ENCODE data around the gene ZNF891.

DNA sequence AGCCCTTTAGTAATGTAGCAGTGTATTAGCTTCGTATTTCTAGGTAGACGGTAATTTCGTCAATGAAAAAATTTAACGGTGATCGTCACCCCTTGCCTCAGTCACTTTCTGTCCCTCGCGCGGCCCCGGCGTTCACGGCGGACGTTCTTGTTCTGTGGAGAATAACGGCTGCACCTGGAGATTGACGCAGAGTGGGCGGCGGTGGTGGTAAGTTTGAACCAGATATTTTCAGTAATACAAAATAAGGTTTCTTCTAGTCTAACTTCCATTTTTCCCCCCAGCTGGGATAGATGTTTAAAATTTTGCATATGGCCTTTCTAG is 694 bp upstream of the ZNF891 start:
- TF ChIP-seq, protein P1, sequence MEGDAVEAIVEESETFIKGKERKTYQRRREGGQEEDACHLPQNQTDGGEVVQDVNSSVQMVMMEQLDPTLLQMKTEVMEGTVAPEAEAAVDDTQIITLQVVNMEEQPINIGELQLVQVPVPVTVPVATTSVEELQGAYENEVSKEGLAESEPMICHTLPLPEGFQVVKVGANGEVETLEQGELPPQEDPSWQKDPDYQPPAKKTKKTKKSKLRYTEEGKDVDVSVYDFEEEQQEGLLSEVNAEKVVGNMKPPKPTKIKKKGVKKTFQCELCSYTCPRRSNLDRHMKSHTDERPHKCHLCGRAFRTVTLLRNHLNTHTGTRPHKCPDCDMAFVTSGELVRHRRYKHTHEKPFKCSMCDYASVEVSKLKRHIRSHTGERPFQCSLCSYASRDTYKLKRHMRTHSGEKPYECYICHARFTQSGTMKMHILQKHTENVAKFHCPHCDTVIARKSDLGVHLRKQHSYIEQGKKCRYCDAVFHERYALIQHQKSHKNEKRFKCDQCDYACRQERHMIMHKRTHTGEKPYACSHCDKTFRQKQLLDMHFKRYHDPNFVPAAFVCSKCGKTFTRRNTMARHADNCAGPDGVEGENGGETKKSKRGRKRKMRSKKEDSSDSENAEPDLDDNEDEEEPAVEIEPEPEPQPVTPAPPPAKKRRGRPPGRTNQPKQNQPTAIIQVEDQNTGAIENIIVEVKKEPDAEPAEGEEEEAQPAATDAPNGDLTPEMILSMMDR (IDR thresholded peaks at IDR 0.05), result no peak
- TF ChIP-seq POLR2A (IDR thresholded peaks at IDR 0.05), result no peak

All from heart left ventricle (tissue), 13 donors.